NCI-H1105 treated with DMSO at 0.1 percent for 48 hours (cell line): ENCODE results near the gene SETBP1.
"Not testable (repeated sequence)": the region's sequence is repeated elsewhere in the genome, so short reads cannot be mapped to it uniquely, and the experiment has no call there.

Experiments
- DNase-seq: peaks from one replicate; lab custom pipeline; 2025; lab: John Stamatoyannopoulos, UW

Gene SETBP1

GRCh38 chr18:44791520-44791919 is 110.8 kb downstream of the SETBP1 start:
- no peak for DNase-seq

GRCh38 chr18:44792456-44793061 is 111.9 kb downstream of the SETBP1 start:
- no peak for DNase-seq

GRCh38 chr18:44793194-44793593 is 112.5 kb downstream of the SETBP1 start:
- DNase-seq = no peak

GRCh38 chr18:44793685-44794084 is 113.0 kb downstream of the SETBP1 start:
- no peak for DNase-seq

GRCh38 chr18:44795241-44795640 is 114.6 kb downstream of the SETBP1 start:
- no peak for DNase-seq

- DNase-seq = no peak
Measured at GRCh38 chr18:44796429-44797428, 116.0 kb downstream of the SETBP1 start.

- DNase-seq = no peak
Measured at GRCh38 chr18:44798433-44799048, 117.9 kb downstream of the SETBP1 start.

GRCh38 chr18:44799382-44799906 is 118.8 kb downstream of the SETBP1 start:
- DNase-seq = no peak

GRCh38 chr18:44799907-44800421 is 119.3 kb downstream of the SETBP1 start:
- no peak for DNase-seq

GRCh38 chr18:44800766-44801165 is 120.1 kb downstream of the SETBP1 start:
- DNase-seq = not testable (repeated sequence)

GRCh38 chr18:44801781-44802180 is 121.1 kb downstream of the SETBP1 start:
- no peak for DNase-seq

- no peak for DNase-seq
Measured at GRCh38 chr18:44802508-44802907, 121.8 kb downstream of the SETBP1 start.

- no peak for DNase-seq
Measured at GRCh38 chr18:44803019-44803650, 122.4 kb downstream of the SETBP1 start.

- DNase-seq = no peak
Measured at GRCh38 chr18:44804033-44804432, 123.3 kb downstream of the SETBP1 start.

- no peak for DNase-seq
Measured at GRCh38 chr18:44805176-44805575, 124.5 kb downstream of the SETBP1 start.

- DNase-seq = no peak
Measured at GRCh38 chr18:44805643-44806042, 125.0 kb downstream of the SETBP1 start.

GRCh38 chr18:44807766-44808165 is 127.1 kb downstream of the SETBP1 start:
- no peak for DNase-seq

GRCh38 chr18:44811572-44812125 is 131.0 kb downstream of the SETBP1 start:
- DNase-seq = no peak

GRCh38 chr18:44812426-44812825 is 131.7 kb downstream of the SETBP1 start:
- no peak for DNase-seq

GRCh38 chr18:44813586-44813985 is 132.9 kb downstream of the SETBP1 start:
- no peak for DNase-seq

GRCh38 chr18:44815108-44815507 is 134.4 kb downstream of the SETBP1 start:
- no peak for DNase-seq
